Stimulated activated CD4-positive, alpha-beta T cell treated with anti-CD3 and anti-CD28 coated beads, Interleukin-4, amount 100 ng/mL, for 24 hours (primary cell): ENCODE data around the gene GALNT11.
"Not testable (repeated sequence)": the region's sequence is repeated elsewhere in the genome, so short reads cannot be mapped to it uniquely, and the experiment has no call there.

ENCODE experiments used
- DNase-seq: peaks from one replicate; pipeline ENCODE4 v3.0.0-alpha.2; 2020

GALNT11 gene

GRCh38 chr7:152027491-152028365, 2.3 kb downstream of the GALNT11 start:
- not testable (repeated sequence) for DNase-seq

GRCh38 chr7:152030059-152030458, 4.6 kb downstream of the GALNT11 start:
- not testable (repeated sequence) for DNase-seq

- not testable (repeated sequence) for DNase-seq
Measured at GRCh38 chr7:152030639-152031038, 5.2 kb downstream of the GALNT11 start.

GRCh38 chr7:152035817-152036216, 10.3 kb downstream of the GALNT11 start:
- no peak for DNase-seq

- DNase-seq = not testable (repeated sequence)
Measured at GRCh38 chr7:152038410-152038809, 12.9 kb downstream of the GALNT11 start.

GRCh38 chr7:152043086-152043485, 17.6 kb downstream of the GALNT11 start:
- not testable (repeated sequence) for DNase-seq

- not testable (repeated sequence) for DNase-seq
Measured at GRCh38 chr7:152044909-152045308, 19.4 kb downstream of the GALNT11 start.

GRCh38 chr7:152046531-152046930, 21.1 kb downstream of the GALNT11 start:
- DNase-seq = no peak

GRCh38 chr7:152048051-152048450, 22.6 kb downstream of the GALNT11 start:
- no peak for DNase-seq

GRCh38 chr7:152050547-152050971, 25.1 kb downstream of the GALNT11 start:
- DNase-seq = no peak

- DNase-seq = no peak
Measured at GRCh38 chr7:152051968-152052367, 26.5 kb downstream of the GALNT11 start.

GRCh38 chr7:152052771-152053170, 27.3 kb downstream of the GALNT11 start:
- DNase-seq = no peak

- DNase-seq = no peak
Measured at GRCh38 chr7:152054367-152055230, 29.1 kb downstream of the GALNT11 start.

- no peak for DNase-seq
Measured at GRCh38 chr7:152056621-152057274, 31.3 kb downstream of the GALNT11 start.

GRCh38 chr7:152059311-152059710, 33.8 kb downstream of the GALNT11 start:
- no peak for DNase-seq

GRCh38 chr7:152061086-152061485, 35.6 kb downstream of the GALNT11 start:
- not testable (repeated sequence) for DNase-seq

GRCh38 chr7:152063192-152063591, 37.7 kb downstream of the GALNT11 start:
- not testable (repeated sequence) for DNase-seq

- not testable (repeated sequence) for DNase-seq
Measured at GRCh38 chr7:152063821-152064220, 38.3 kb downstream of the GALNT11 start.

- DNase-seq = not testable (repeated sequence)
Measured at GRCh38 chr7:152065800-152066344, 40.4 kb downstream of the GALNT11 start.

- DNase-seq = no peak
Measured at GRCh38 chr7:152072421-152072820, 46.9 kb downstream of the GALNT11 start.

GRCh38 chr7:152073352-152073751, 47.9 kb downstream of the GALNT11 start:
- DNase-seq = no peak

GRCh38 chr7:152074673-152075072, 49.2 kb downstream of the GALNT11 start:
- no peak for DNase-seq

GRCh38 chr7:152075379-152075778, 49.9 kb downstream of the GALNT11 start:
- DNase-seq = not testable (repeated sequence)
